Stomach (tissue), 4 donors: ENCODE results near the gene ASPRV1.

Experiments
- POLR2A ChIP-seq, 4 donors: fragments of 450-650 bp; IDR thresholded peaks; one replicate each; pipeline ENCODE4 v1.6.1; 2016; ENCODE audit warnings: antibody characterized with exemption in 4 of 4, control low read depth in 2 of 4, mild to moderate bottlenecking in 1 of 4, moderate library complexity in 1 of 4
- TF ChIP-seq, protein P1 (sequence below), 7 experiments: fragments of 450-650 bp in 4 of 7; fragments of 200-600 bp in 3 of 7; sonication (generic) in 3 of 7; IDR thresholded peaks; one replicate each; pipeline ENCODE4 v1.5.1; 2016 to 2019; ENCODE audit warnings: antibody characterized with exemption in 7 of 7, control low read depth in 2 of 7, mild to moderate bottlenecking in 1 of 7

GRCh38 chr2:69936906-69937305 lies 24.5 kb downstream of the ASPRV1 start:
- TF ChIP-seq POLR2A (IDR thresholded peaks at IDR 0.05), result no peak
- TF ChIP-seq, protein P1, sequence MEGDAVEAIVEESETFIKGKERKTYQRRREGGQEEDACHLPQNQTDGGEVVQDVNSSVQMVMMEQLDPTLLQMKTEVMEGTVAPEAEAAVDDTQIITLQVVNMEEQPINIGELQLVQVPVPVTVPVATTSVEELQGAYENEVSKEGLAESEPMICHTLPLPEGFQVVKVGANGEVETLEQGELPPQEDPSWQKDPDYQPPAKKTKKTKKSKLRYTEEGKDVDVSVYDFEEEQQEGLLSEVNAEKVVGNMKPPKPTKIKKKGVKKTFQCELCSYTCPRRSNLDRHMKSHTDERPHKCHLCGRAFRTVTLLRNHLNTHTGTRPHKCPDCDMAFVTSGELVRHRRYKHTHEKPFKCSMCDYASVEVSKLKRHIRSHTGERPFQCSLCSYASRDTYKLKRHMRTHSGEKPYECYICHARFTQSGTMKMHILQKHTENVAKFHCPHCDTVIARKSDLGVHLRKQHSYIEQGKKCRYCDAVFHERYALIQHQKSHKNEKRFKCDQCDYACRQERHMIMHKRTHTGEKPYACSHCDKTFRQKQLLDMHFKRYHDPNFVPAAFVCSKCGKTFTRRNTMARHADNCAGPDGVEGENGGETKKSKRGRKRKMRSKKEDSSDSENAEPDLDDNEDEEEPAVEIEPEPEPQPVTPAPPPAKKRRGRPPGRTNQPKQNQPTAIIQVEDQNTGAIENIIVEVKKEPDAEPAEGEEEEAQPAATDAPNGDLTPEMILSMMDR (IDR thresholded peaks at IDR 0.05), result no peak
